GM23248 (cell line): ENCODE data around the gene SH3BP1.

ENCODE experiments used
- EZH2 ChIP-seq: fragments of 200-600 bp; sonication (generic); IDR thresholded peaks from 2 replicates; pipeline ENCODE4 v1.6.1; 2018; ENCODE audit warnings: antibody characterized with exemption, mild to moderate bottlenecking; ENCODE audit not compliant: insufficient read depth, poor library complexity, severe bottlenecking
- EZH2phosphoT487 ChIP-seq: fragments of 200-600 bp; sonication (generic); IDR thresholded peaks from 2 replicates; pipeline ENCODE4 v1.6.1; 2018; ENCODE audit warnings: antibody characterized with exemption, moderate library complexity, mild to moderate bottlenecking, low read depth; ENCODE audit not compliant: insufficient read depth

GRCh38 chr22:37669586-37669985 is 30.1 kb downstream of the SH3BP1 start:
- TF ChIP-seq EZH2, result no peak
- no peak for TF ChIP-seq EZH2phosphoT487
